GM21390 (cell line): ENCODE results near the gene DLEC1.

Experiments
- ATAC-seq: cut with Tn5 transposase; IDR thresholded peaks from one replicate; pipeline ENCODE4 v1.9.1; 2021; ENCODE audit not compliant: unreplicated experiment

Gene DLEC1, protein sequence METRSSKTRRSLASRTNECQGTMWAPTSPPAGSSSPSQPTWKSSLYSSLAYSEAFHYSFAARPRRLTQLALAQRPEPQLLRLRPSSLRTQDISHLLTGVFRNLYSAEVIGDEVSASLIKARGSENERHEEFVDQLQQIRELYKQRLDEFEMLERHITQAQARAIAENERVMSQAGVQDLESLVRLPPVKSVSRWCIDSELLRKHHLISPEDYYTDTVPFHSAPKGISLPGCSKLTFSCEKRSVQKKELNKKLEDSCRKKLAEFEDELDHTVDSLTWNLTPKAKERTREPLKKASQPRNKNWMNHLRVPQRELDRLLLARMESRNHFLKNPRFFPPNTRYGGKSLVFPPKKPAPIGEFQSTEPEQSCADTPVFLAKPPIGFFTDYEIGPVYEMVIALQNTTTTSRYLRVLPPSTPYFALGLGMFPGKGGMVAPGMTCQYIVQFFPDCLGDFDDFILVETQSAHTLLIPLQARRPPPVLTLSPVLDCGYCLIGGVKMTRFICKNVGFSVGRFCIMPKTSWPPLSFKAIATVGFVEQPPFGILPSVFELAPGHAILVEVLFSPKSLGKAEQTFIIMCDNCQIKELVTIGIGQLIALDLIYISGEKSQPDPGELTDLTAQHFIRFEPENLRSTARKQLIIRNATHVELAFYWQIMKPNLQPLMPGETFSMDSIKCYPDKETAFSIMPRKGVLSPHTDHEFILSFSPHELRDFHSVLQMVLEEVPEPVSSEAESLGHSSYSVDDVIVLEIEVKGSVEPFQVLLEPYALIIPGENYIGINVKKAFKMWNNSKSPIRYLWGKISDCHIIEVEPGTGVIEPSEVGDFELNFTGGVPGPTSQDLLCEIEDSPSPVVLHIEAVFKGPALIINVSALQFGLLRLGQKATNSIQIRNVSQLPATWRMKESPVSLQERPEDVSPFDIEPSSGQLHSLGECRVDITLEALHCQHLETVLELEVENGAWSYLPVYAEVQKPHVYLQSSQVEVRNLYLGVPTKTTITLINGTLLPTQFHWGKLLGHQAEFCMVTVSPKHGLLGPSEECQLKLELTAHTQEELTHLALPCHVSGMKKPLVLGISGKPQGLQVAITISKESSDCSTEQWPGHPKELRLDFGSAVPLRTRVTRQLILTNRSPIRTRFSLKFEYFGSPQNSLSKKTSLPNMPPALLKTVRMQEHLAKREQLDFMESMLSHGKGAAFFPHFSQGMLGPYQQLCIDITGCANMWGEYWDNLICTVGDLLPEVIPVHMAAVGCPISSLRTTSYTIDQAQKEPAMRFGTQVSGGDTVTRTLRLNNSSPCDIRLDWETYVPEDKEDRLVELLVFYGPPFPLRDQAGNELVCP (N-terminal part only)

DNA sequence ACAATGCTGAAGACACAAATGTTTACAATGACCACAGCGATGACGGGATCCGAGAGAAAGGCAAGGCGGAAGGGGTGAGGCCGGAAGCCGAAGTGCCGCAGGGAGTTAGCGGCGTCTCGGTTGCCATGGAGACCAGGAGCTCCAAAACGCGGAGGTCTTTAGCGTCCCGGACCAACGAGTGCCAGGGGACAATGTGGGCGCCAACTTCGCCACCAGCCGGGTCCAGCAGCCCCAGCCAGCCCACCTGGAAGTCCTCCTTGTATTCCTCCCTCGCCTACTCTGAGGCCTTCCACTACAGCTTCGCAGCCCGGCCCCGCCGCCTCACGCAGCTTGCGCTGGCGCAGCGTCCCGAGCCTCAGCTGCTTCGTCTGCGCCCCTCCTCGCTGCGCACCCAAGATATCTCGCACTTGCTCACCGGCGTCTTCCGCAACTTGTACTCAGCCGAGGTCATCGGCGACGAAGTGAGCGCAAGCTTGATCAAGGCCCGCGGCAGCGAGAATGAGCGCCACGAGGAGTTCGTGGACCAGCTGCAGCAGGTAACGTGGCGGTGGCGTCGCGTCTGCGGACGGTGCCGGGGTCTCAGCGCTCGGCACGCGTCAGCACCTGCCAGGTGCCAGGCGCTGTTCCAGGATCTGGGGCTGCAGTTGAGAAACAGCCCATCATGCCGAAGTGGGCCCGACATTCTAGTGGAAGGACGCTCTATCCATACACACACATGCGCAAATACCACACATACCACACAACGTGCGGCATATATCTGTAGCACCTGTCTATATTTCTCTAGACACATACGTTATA is at the start of gene DLEC1:
TSS of gene DLEC1 (plus strand) at position 108 of the 798 bp plus-strand sequence. CDS start at position 126, 18 bp downstream.
- peak; percentile 89 for ATAC-seq

DNA sequence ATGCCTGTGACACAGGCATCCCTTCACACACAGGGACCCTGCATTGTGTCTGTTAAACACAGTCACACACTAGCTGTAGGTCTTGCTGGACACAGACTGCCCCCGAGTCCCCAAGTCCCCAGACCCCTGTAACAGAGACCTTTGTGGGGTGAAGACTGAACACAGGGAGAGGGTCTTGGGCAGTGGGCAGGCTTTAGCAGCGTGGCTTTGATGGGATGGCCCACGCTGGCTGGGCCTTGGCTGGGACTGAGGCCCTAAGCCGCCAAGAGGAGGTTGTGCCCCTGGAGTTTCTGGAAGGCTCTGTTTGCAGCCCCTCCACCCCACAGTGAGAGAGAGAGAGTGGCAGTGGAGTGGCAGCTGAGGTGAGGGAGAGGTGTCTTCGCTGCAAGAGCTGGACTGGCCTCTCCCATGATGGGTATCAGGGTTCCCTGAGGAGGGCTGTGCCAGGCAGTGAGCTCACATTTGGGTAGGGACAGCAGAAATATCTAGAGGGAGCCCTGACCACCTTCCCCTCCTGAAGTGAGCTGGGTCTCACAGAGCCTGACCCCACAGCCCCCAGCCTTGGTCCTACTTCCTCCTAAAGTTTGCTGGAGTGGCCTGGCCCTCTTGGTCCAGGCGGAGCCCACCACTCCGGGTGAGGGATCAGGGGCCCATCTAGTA is 49.1 kb upstream of the DLEC1 start:
- no peak for ATAC-seq

DNA sequence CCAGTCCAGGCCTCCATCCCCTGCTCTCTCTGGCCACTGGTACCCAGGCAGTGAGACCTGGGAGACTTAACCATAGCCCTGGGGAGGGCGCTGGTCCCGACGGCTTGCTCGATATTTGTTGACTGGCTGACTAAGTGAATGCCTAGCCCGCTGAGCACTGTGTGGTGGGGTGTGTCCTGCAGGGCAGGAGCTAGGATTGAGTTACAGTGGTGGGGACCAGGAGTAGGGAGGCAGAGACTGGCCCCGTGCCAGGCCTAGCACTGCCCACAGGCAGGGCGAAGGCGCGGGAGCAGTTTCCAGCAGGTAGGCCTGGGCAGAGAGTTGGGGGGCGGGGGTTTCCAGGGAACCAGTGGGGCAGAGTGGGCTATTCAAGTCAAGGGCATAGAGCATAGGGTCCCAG is 48.5 kb upstream of the DLEC1 start, which contains the start of gene VILL:
TSS of gene VILL (plus strand) at position 260 of the 400 bp plus-strand sequence. CDS start 2,887 bp downstream, outside the sequence.
- no peak for ATAC-seq

DNA sequence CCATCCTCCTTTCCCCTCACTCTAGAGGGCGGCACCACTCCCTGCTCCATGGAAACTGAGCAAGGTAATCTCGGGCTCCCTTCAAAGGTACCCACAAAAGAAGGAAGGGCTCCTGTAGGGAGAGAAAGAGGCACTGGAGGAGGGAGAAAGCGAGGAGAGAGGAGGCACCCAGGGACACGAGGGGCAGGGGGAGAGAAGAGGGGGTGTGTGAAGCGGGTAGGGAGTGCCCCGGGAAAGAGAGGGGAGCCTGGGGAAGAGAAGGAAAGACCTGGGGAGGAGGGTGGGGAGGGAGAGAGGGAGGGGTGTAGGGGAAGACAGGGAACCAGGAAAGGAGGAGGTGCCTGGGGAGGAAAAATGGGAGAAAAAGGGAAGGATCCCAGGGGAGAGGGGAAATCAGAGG is 47.9 kb upstream of the DLEC1 start:
- ATAC-seq, result no peak

DNA sequence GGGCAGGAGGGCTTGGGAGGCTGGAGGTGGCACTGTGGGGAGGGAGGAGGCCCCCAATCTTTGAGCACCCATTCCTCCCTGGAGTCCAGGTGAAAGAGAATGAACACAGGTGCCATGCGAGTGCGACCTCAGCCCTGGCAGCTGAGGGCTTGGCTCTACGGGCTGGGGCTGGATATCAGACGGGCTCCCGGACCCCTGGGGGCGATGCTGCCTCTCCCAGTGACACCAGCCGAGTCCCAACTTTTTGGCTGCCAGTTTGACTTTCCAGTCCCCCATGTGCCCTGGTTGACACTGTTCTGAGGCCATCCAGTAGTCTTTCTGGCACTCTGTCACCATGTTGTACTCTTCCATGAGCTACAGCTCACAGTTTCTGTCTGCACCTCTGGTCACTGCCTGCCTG is 47.2 kb upstream of the DLEC1 start:
- ATAC-seq, result no peak

DNA sequence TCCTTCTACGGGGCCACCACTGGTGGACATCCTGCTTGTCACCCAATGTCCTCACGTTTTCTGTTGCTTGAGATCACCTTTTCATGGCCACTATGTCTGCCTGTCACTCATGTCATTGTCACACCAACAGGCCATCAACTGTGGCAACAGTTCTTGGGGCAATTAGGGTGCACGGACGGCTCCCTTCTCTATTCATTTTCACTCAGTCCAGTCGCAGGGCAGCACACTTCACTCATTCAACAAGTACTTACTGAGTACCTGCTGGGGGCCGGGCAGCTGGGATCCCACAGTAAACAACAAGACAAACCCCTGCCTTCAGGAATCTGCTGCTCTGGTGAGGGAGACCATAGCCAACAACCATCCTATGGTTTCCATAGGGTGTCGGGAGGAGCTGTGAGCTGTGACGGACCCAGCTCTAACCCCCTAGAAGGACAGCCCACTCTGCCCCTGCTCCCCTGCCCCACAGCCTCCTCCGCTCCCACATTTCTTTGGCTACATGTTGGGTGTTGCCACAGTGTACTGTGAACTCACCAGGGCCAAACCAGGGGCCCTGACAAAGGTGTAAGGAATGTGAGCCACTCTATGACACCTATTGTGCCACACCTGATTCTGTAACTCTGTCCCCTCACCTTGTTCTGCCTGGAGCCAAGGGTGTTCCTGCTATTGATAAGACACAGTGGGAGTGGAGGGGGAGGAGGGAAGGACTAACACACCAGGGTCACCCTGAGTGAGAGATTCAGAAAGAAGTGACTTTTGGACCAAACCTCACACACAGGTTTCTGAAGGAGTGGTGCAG is 46.5 kb upstream of the DLEC1 start:
- ATAC-seq, result no peak

DNA sequence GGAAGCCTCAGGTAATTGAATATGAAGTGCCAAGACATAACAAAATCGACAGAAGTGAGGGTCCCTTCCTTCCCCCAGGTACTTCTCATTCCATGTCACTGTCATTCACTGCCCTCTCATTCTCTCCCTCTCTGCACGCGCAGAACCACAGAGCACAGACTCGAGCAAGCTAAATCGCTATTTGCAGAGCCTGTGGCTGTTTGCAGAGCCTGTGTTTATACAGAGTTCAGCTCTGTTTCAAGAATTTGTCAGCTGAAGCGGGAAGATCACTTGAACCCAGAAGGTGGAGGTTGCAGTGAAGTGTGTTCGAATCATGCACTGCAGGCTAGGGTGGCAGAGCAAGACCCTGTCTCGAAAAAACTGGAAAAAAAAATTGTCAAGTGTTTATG is 45.9 kb upstream of the DLEC1 start:
- ATAC-seq, result no peak

DNA sequence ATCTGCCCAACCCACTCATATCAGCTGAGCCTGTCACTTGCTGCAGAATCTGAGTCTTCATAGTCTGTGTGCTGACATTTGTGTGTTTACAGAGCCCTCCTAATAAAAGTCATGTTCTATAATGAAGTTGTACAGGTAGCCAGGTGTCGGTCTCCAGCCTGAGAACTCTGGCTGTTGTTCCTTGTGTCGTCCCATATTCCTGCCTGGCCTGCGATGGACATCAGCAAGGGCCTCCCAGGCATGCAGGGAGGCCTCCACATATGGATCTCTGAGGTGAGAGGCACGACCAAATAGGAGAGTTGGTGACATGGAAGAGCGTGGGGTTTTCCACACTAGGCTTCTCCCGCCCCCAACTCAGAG is 45.6 kb upstream of the DLEC1 start:
- no peak for ATAC-seq

DNA sequence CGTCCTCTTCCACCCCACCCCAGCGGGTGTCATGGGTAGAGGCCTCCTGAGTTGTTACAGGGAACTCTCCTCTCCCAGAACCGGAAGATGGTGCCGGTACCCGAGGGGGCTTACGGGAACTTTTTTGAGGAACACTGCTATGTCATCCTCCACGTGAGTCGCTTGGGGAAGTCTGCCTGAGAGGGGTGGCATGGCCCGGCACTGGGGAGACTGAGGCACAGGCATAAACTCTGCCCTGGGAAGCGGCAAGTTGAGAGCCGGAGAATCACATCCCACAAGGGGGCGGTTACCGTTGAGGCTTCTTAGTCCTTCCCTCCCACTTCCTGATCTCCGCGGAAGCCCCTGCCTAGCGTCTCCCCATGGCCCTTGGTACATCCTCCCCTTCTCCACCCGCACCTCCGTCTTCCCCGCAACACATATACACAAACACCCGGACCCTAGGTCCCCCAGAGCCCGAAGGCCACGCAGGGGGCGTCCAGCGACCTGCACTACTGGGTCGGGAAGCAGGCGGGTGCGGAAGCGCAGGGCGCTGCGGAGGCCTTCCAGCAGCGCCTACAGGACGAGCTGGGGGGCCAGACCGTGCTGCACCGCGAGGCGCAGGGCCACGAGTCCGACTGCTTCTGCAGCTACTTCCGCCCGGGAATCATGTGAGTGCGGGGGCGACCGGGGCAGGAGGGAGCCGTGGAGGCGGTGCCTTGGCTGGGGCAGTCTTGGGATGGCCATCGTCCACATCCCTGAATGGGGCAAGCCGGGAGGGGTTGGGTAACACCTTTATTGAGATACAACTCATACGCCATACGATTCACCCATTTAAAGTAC is 45.0 kb upstream of the DLEC1 start:
- peak; percentile 66 for ATAC-seq

DNA sequence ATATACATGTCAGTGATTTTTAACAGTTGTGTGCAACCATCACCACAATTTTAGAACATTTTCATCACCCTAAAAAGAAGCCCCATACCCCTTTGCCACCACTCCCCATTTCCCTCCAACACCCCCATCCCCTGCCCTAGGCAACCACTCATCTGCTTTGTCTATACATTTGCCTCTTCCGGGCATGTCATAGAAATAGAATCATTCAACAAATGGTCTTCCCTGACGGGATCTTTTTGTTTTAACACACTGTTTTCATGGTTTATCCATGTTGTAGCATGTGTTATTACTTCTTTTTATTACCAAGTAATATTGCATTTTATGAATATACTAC is 44.4 kb upstream of the DLEC1 start:
- no peak for ATAC-seq

DNA sequence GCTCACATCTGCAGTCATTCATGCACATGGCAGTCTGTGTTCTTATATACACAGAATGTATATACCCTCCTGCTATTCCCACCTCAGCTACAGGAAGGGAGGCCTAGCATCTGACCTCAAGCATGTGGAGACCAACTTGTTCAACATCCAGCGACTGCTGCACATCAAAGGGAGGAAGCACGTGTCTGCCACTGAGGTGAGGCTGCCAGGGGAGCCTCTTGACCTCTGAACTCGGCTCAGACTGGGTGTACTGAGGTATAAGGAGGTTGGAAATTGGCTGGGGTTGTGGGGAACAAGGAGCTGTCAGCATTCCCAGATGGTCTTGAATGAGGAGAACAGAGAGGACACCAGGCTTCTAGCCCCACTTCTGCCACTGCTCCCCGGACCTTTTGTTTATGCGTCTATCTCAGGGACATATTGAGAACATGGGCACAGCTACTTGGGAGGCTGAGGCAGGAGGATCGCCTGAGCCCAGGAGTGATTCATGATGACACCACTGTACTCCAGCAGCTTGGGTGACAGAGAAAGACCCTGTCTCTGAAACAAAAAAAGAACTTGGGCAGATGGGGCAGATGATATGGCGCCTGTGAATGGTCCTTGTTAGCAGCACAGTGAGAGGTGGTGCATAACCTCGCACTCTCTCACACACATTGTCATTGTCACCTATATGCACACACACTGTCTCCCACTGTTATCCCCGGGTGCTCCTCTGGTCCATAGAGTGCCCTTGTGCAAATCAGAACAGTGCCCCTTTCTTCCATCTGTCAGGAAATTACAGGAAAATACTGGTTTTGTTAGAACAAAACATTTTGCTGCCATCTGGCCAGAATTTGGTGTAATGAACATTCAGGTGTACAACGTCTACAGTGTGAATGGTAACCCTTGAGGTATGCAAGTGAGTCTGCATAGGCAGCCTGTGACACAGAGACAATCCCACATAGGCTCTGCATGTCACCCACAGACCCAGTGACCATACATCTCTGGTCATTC is 43.1 kb upstream of the DLEC1 start:
- ATAC-seq, result no peak

DNA sequence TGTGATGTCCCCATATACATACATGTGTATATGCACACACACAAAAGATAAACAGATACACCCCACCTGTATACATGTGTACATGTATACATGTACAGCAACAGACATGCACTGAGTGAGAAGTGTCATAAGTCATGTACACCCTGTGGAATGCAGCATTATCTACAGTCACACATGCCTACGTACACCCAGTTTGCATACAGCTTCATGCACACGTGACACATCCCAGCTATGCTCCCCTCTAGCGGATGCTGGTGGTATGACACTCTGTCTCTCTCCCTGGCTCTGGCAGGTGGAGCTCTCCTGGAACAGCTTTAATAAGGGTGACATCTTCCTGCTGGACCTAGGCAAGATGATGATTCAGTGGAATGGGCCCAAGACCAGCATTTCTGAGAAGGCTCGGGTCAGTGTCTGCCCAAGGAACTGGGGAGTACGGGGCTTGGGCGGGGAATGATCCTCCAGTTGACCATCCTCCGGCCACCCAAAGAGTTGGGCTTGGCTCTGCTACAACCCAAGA is 42.2 kb upstream of the DLEC1 start:
- peak; percentile 46 for ATAC-seq

DNA sequence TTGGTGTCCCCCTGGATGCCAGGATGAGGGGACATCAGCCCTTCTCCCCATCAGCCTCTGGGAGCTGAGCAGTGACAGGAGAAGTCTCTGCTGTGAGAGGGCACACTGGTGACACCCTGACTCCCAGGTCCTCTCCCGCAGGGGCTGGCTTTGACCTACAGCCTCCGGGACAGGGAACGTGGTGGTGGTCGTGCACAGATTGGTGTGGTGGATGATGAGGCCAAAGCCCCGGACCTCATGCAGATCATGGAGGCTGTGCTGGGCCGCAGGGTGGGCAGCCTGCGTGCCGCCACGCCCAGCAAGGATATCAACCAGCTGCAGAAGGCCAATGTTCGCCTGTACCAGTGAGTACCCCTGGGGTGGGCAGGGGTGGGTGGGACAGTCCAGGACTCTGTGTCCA is 41.7 kb upstream of the DLEC1 start:
- ATAC-seq, result no peak

DNA sequence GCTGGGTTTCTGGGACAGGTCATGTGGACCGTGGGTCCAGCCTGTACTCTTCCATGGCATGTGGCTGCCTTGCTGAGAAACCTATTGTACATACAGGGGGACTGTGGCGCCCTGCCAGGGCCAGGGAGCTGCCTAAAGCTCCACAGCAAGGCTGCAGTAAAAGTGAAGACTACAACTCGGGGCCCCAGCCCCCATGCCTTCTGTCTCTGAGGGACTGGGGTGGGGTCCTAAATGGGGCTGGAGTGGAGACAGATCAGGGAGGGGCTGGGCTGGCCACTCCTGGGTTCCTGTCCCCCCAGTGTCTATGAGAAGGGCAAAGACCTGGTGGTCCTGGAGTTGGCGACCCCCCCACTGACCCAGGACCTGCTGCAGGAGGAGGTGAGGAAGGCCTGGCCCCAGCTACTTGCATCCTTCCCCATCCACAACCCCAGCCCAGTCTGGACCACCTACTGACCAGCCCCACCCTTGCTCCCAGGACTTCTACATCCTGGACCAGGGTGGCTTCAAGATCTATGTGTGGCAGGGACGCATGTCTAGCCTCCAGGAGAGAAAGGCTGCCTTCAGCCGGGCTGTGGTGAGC is 41.1 kb upstream of the DLEC1 start:
- no peak for ATAC-seq

DNA sequence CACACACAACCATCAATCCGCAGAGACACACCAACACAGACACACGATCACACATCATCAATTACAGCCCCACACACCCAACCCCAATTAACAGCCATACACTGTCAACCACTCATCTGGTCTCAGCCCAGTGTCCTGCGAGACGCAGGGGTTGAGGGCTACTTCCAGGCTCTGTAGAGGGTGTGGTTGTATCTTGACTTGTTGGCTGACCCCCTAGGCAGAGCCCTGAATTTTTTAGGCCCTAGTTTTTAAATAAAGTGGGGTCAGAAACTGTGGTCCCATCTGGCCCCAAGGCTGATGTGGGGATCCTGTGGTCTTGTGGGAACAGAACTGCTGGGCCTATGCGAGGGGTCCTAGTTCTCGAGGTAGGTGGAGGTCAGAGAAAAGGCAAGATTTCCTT is 39.2 kb upstream of the DLEC1 start:
- ATAC-seq, result no peak

DNA sequence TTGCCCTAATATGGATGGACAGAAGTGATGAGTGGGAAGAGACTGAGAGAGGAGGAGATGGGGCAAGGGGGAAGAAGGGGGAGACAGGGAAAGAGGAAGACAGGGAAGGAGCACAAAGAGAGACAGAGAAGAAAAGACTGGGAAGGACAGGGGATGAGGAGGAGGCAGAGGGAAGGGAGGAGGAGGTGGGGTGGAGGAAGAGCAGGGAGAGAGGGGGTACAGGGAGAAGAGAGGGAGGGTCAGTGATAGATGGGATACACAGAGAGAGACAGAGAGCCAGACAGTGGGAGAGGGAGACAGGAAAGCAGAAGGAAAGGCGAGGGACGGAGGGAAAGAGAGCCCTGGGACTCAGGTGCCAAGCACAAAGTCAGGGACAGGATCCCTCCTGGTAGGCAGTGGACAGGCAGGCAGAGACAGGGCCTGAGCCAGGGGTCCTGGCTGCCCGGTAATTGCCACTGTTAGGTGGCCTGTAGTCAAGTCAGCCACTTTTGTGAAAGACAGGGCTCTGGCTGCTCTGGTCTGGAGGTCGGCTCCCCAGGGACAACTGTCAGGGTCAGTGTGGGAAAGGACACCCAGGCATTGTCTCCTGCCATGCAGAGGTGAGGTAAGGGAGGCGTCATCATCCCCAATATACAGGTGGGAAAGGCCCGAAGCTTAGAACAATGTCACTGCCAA is 38.6 kb upstream of the DLEC1 start:
- ATAC-seq, result no peak
